AG09309 (cell line): Measurements from ENCODE around the gene GLG1.
A peak's percentile ranks its signal among the peaks of the same experiment; 100 is the strongest.
"Not testable (repeated sequence)": the region's sequence is repeated elsewhere in the genome, so short reads cannot be mapped to it uniquely, and the experiment has no call there.

ENCODE experiments used
- DNase-seq: peaks from one replicate; pipeline ENCODE4 v3.0.0-alpha.2; 2010; ENCODE audit warnings: low read depth
- H3K4me3 ChIP-seq: 2 replicates; pipeline ENCODE4 v1.5.1; 2011; ENCODE audit warnings: mild to moderate bottlenecking, low read depth, low read length, moderate library complexity; ENCODE audit not compliant: control insufficient read depth
- TF ChIP-seq, protein P1 (sequence below): IDR thresholded peaks from 2 replicates; pipeline ENCODE4 v1.5.1; 2011; ENCODE audit warnings: mild to moderate bottlenecking, low read depth, low read length, inconsistent platforms; ENCODE audit not compliant: insufficient read depth, control insufficient read depth; ENCODE audit errors: missing control alignments

Gene GLG1

DNA sequence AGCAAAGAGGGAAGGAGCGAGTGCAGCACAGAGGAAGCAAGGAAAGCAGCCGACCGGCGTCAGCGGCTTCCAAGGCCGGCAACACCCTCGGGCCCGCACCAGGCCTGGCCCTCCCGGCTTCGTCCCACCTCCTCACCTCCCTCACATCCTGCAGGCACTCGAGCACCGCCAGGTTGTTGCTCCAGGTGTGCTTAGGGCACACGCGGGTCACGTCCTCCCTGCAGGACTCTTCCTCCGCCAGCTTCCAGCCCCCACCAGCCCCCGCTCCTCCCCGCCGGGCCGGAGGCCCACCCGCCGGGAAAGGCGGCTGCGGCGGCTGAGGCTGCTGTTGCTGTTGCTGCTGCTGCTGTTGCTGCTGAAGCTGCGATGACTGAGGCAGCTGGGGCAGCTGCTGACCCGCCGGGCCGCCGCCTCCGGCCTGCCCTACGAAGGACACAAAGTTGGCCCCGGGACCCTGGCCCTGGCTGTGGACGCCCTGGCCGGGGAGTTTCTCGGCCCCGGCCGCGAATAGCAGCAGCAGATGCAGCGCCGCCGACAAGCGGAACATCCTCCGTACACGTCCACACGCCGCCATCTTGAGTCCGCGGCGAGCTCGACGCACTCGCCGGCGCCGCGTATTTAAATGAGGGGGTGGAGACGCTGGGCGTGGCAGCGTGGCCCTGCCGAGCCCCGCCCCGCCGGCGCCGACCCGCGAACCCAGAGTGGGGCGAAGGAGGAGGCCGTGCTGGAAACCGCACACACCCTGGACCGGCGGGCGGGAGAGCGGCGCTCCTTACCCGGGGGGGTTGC is at the start of gene GLG1:
TSS of gene GLG1 (minus strand) at position 594 of the 789 bp plus-strand sequence. CDS start at position 574, 20 bp downstream.
- TF ChIP-seq, protein P1, sequence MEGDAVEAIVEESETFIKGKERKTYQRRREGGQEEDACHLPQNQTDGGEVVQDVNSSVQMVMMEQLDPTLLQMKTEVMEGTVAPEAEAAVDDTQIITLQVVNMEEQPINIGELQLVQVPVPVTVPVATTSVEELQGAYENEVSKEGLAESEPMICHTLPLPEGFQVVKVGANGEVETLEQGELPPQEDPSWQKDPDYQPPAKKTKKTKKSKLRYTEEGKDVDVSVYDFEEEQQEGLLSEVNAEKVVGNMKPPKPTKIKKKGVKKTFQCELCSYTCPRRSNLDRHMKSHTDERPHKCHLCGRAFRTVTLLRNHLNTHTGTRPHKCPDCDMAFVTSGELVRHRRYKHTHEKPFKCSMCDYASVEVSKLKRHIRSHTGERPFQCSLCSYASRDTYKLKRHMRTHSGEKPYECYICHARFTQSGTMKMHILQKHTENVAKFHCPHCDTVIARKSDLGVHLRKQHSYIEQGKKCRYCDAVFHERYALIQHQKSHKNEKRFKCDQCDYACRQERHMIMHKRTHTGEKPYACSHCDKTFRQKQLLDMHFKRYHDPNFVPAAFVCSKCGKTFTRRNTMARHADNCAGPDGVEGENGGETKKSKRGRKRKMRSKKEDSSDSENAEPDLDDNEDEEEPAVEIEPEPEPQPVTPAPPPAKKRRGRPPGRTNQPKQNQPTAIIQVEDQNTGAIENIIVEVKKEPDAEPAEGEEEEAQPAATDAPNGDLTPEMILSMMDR: no peak
- no peak for DNase-seq
- H3K4me3 ChIP-seq: peak within 1 kb of the TSS; percentile 94

DNA sequence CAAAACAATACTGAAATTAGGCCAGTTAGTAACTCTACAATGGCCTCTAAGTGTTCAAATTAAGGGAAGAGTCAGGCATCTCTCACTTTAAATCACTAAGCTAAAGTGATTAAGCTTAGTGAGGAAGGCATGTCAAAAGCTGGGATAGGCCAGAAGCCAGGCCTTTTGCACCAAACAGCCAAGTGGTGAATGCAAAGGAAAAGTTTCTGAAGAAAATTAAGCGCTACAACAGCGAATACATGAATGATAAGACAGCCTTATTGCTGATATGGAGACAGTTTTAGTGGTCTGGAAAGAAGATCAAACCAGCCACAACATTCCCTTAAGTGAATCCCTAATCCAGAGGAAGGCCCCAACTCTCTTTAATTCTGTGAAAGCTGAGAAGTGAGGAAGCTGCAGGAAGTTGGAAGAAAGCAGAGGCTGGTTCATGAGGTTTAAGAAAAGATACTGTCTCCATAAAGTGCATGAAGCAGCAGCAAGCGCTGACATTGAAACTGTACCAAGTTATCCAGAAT is 47.7 kb upstream of the GLG1 start:
- DNase-seq: no peak

DNA sequence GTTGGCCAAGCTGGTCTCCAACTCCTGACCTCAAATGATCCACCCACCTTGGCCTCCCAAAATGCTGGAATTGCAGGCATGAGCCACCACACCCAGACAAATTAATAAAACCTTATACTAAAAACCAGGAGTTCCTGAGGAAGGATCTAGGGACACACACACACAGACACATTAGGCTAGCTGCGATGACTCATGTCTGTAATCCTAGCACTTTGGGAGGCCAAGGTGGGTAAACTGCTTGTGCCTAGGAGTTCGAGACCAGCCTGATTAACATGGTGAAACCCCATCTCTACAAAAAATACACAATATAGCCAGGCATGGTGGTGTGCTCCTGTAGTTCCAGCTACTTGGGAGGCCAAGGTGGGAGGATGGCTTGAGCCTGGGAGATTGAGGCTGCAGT is 46.0 kb upstream of the GLG1 start:
- not testable (repeated sequence) for DNase-seq, H3K4me3 ChIP-seq

More for the DNA sequence above, 47.7 kb upstream of the GLG1 start:
- TF ChIP-seq, protein P1: no peak
- H3K4me3 ChIP-seq: no peak overlapping the region

DNA sequence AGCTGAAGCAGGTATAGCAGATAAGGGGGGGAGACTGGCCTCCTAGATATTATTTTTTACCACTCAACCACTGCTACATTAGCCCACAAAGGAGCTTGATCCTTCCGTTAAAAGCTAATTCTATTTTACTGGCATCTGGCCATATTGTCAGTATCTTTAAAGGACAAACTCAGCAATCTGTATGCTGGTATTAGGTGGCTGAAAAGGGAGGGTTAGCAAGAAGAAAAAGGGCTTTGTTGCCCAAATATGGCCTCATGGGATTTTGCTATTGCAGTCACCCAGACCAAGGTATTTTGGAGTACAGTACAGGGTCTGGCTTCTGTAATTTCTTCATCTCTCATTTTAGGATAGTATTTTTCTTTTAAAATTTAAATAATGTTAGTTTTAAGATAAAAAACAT is 45.3 kb upstream of the GLG1 start:
- TF ChIP-seq, protein P1: no peak
- no peak for DNase-seq
- H3K4me3 ChIP-seq: no peak overlapping the region

DNA sequence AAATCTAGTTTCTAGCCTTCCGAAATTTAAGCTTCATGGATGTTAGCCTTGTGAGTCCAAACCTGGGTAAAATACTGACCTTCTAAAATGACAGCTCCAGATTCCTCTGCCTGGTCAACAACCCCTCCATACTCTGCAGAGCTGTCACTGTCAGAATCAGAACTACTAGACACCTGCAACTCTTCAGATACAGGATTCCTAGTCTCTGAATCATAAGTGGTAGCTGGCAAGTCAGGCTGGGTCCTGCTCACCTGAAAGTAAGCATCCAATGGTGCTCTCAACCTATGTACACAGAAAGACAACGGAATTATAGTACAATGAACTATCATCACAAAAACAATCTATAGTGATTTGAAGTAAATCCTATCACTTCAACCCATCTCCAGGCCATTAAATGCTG is 44.9 kb upstream of the GLG1 start:
- H3K4me3 ChIP-seq: no peak overlapping the region
- DNase-seq: no peak
- TF ChIP-seq, protein P1: no peak

DNA sequence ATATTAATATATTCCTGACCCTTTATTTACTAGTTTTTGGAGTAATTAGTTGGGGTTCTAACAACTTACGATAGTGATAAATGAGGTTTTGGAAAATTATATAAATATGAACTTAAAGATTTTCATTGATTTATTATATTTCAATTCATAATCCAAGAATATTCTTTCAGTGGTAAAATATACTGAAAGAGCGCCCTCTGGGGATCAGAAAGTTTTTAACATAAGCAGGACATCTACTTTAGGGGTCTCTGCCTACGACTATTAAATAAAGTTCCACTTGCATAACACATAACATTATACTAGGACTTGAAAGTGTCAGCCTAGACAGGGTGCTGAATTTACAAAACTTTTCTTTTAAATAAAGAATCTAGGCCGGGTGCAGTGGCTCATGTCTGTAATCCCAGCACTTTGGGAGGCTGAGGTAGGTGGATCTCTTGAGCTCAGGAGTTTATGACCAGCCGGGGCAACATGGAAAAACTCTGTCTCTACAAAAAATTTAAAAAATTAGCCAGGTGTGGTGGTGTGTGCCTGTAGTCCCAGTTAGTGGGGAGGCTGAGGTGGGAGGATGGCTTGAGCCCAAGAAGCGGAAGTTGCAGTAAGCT is 44.2 kb upstream of the GLG1 start:
- DNase-seq: no peak
- TF ChIP-seq, protein P1: peak; percentile 36

More for the DNA sequence above, 44.2 kb upstream of the GLG1 start:
- no peak overlapping the region for H3K4me3 ChIP-seq
